GM10266 (cell line): ENCODE data around the gene CNTNAP2.

ENCODE experiments used
- DNase-seq: peaks from one replicate; pipeline ENCODE4 v3.0.0; 2012; ENCODE audit errors: extremely low spot score
- TF ChIP-seq, protein P1 (sequence below): IDR thresholded peaks from 2 replicates; pipeline ENCODE4 v1.5.1; 2012; ENCODE audit warnings: mild to moderate bottlenecking, low read depth; ENCODE audit not compliant: control insufficient read depth, insufficient read depth; ENCODE audit errors: missing control alignments

Gene CNTNAP2

GRCh38 chr7:147547252-147547897 is 1430.8 kb downstream of the CNTNAP2 start:
- DNase-seq = no peak

DNA sequence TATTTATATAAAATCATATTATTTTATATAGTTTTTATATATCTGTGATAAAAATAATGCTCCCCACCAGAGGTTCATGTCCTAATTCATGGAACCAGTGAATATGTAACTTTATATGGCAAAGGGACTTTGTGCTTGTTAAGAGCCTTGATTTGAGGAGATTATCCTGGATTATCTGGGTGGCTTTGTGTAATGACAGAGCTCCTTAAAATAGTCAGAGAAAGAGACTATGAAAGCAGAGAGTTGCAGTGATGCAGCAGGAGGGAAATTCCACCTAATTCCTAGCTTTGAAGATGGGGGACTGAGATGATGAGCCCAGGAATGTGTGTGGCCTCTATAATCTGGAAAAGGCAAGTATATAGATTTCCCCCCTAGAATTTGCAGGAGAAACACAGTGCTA is 1439.7 kb downstream of the CNTNAP2 start:
- no peak for DNase-seq
- TF ChIP-seq, protein P1, sequence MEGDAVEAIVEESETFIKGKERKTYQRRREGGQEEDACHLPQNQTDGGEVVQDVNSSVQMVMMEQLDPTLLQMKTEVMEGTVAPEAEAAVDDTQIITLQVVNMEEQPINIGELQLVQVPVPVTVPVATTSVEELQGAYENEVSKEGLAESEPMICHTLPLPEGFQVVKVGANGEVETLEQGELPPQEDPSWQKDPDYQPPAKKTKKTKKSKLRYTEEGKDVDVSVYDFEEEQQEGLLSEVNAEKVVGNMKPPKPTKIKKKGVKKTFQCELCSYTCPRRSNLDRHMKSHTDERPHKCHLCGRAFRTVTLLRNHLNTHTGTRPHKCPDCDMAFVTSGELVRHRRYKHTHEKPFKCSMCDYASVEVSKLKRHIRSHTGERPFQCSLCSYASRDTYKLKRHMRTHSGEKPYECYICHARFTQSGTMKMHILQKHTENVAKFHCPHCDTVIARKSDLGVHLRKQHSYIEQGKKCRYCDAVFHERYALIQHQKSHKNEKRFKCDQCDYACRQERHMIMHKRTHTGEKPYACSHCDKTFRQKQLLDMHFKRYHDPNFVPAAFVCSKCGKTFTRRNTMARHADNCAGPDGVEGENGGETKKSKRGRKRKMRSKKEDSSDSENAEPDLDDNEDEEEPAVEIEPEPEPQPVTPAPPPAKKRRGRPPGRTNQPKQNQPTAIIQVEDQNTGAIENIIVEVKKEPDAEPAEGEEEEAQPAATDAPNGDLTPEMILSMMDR = no peak

More at GRCh38 chr7:147547252-147547897, 1430.8 kb downstream of the CNTNAP2 start:
- TF ChIP-seq, protein P1 = peak; percentile 38

GRCh38 chr7:147563669-147564068 is 1447.1 kb downstream of the CNTNAP2 start:
- no peak for DNase-seq
- TF ChIP-seq, protein P1 = no peak

DNA sequence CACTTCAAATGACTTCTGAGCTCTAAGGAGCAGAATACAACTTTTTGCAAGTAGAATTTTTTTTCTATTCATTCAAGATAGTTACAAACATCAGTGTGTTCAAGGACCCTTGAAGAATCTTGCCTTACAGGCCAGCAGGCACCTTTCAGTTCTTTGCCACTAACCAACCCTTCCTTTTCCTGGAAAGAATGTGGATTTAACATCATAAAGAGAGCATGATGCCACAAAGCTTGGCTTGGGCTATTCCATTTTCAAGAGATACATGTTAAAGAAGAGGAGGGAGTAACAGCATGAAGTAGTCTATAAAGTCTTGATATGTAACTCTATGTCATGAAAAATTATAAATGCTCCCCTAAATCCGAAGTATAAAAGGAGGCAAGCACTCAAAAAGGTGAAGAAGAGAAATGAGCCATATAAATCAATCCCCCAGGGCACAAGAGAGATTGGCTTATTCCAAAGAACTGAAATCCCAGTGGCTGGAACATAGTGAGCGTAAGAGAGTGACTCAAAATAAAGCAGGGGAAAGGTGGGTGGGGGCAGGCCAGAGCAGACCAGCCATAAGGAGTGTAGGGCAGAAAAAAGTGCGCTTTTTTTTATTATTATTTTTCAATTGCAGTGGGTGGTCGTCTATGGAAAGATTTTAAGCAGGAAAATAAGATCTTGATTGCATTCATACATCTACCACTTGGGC is 1448.3 kb downstream of the CNTNAP2 start:
- no peak for DNase-seq
- TF ChIP-seq, protein P1 = no peak

- TF ChIP-seq, protein P1 = no peak
Measured at GRCh38 chr7:147567043-147567442, 1450.4 kb downstream of the CNTNAP2 start.

GRCh38 chr7:147569116-147569913 is 1452.7 kb downstream of the CNTNAP2 start:
- DNase-seq = no peak
- TF ChIP-seq, protein P1 = no peak

More at GRCh38 chr7:147567043-147567442, 1450.4 kb downstream of the CNTNAP2 start:
- no peak for DNase-seq

DNA sequence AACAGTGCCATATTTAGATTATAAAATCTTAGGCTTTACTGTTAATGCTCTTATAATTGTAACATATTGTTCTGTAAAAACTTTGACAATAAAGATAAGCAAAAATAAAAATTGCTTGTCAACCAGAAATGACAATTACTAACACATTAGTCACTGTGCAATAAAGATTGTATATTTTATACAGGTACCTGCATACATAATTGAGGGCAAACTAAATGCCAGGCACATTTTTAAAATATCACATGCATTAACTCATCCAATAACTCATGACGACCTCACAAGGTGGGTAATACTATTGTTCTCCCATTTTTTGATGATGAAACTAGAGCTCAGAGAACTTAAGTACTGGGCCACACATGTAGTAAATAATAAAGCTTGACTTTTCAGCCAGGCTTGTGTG is 1453.8 kb downstream of the CNTNAP2 start:
- DNase-seq = no peak
- TF ChIP-seq, protein P1 = no peak
